ENCODE data around the gene LCORL.

Gene LCORL

GRCh38 chr4:17961249-17961648, 60.3 kb downstream of the LCORL start:
- H3K4me3 ChIP-seq (replicated peaks; ENCODE audit: insufficient read depth, low read length), result no peak overlapping the region
- DNase-seq (ENCODE audit: low read depth in 1 of 2, low spot score in 1 of 2), result no peak
- no peaks in the 10 kb centered on the region for H3K27me3 ChIP-seq (ENCODE audit: insufficient read depth, poor library complexity, severe bottlenecking)
- H3K27ac ChIP-seq (replicated peaks), result no peak overlapping the region
- TF ChIP-seq CTCF (IDR thresholded peaks at IDR 0.05; ENCODE audit: insufficient read depth, low read length) (no peak), GABPA (IDR thresholded peaks at IDR 0.05; ENCODE audit: low read depth) (no peak), SPI1 (IDR thresholded peaks at IDR 0.05; ENCODE audit: borderline replicate concordance, low read depth) (no peak), REST (IDR thresholded peaks at IDR 0.05; ENCODE audit: insufficient replicate concordance, low read depth) (no peak), POLR2AphosphoS5 (IDR thresholded peaks at IDR 0.05; ENCODE audit: low read depth) (no peak)

GRCh38 chr4:17958181-17958580, 63.4 kb downstream of the LCORL start:
- H3K27me3 ChIP-seq (ENCODE audit: insufficient read depth, poor library complexity, severe bottlenecking), result no peaks in the 10 kb centered on the region
- no peak for TF ChIP-seq REST (IDR thresholded peaks at IDR 0.05; ENCODE audit: insufficient replicate concordance, low read depth)
- no peak for TF ChIP-seq GABPA (IDR thresholded peaks at IDR 0.05; ENCODE audit: low read depth)
- TF ChIP-seq CTCF (IDR thresholded peaks at IDR 0.05; ENCODE audit: insufficient read depth, low read length), result no peak
- no peak for TF ChIP-seq SPI1 (IDR thresholded peaks at IDR 0.05; ENCODE audit: borderline replicate concordance, low read depth)
- no peak for TF ChIP-seq POLR2AphosphoS5 (IDR thresholded peaks at IDR 0.05; ENCODE audit: low read depth)
- H3K27ac ChIP-seq (replicated peaks), result no peak overlapping the region
- H3K4me3 ChIP-seq (replicated peaks; ENCODE audit: insufficient read depth, low read length), result no peak overlapping the region
- no peak for DNase-seq (ENCODE audit: low read depth in 1 of 2, low spot score in 1 of 2)

- H3K27ac ChIP-seq (replicated peaks), result no peak overlapping the region
- no peak for DNase-seq (ENCODE audit: low read depth in 1 of 2, low spot score in 1 of 2)
- H3K27me3 ChIP-seq (ENCODE audit: insufficient read depth, poor library complexity, severe bottlenecking), result no peaks in the 10 kb centered on the region
- H3K4me3 ChIP-seq (replicated peaks; ENCODE audit: insufficient read depth, low read length), result no peak overlapping the region
- no peak for TF ChIP-seq CTCF (IDR thresholded peaks at IDR 0.05; ENCODE audit: insufficient read depth, low read length)
These were observed 63.9 kb downstream of the LCORL start for GRCh38 chr4:17957688-17958087.

- no peaks in the 10 kb centered on the region for H3K27me3 ChIP-seq (ENCODE audit: insufficient read depth, poor library complexity, severe bottlenecking)
- DNase-seq (ENCODE audit: low read depth in 1 of 2, low spot score in 1 of 2), result no peak
- H3K4me3 ChIP-seq (replicated peaks; ENCODE audit: insufficient read depth, low read length), result no peak overlapping the region
- TF ChIP-seq POLR2AphosphoS5 (IDR thresholded peaks at IDR 0.05; ENCODE audit: low read depth) (no peak), CTCF (IDR thresholded peaks at IDR 0.05; ENCODE audit: insufficient read depth, low read length) (no peak), GABPA (IDR thresholded peaks at IDR 0.05; ENCODE audit: low read depth) (no peak), SPI1 (IDR thresholded peaks at IDR 0.05; ENCODE audit: borderline replicate concordance, low read depth) (no peak), REST (IDR thresholded peaks at IDR 0.05; ENCODE audit: insufficient replicate concordance, low read depth) (no peak)
- H3K27ac ChIP-seq (replicated peaks), result no peak overlapping the region
These were observed 65.3 kb downstream of the LCORL start for GRCh38 chr4:17956245-17956644.
